Measurements from ENCODE around the gene TESK1. TPM values are rescaled to one million over a fixed set of nuclear protein-coding genes. Genes with fewer than 3 reads are reported as not detected.
"Not testable (repeated sequence)": the region's sequence is repeated elsewhere in the genome, so short reads cannot be mapped to it uniquely, and the experiment has no call there.

TESK1 gene
- total RNA-seq, 2 experiments from 2014 or later = 47.9 to 51.6 TPM

GRCh38 chr9:35636135-35636876 lies 31.2 kb downstream of the TESK1 start:
- ChIA-PET POLR2A (no interaction called here), CTCF (no interaction called here)

DNA sequence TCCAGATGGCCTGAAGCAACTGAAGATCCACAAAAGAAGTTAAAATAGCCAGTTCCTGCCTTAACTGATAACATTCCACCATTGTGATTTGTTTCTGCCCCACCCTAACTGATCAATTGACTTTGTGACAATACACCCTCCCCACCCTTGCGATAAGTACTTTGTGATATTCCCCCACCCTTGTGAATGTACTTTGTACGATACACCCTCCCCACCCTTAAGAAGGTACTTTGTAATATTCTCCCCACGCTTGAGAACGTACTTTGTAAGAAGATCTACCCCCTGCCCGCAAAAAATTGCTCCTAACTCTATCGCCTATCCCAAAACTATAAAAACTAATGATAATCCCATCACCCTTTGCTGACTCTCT lies 31.8 kb downstream of the TESK1 start:
- CTCF ChIA-PET, POLR2A ChIA-PET: not testable (repeated sequence)

- POLR2A ChIA-PET = not testable (repeated sequence)
- CTCF ChIA-PET = interaction anchor here (0.6 kb wide), 1 partner anchor 10 kb away, joined by 3 read pairs; no protein-coding TSS in a partner anchor
These were observed 32.4 kb downstream of the TESK1 start for GRCh38 chr9:35637427-35637955.

DNA sequence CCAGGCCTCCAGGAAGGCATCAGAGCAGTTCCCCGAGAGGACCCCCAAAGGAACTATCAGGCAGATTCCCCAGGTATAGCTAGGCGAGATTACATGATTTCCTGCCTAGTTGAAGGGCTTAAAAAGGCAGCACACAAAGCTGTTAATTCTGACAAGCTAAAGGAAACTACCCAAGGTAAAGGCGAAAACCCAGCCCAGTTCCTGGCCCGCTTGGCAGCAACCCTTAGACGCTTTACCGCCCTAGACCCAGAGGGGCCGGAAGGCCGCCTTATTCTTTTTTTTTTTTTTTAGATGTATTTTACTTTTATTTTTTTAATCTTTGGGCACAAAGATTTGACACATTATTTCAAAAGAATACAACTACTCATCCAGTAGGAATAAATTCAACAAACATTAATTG lies 33.7 kb downstream of the TESK1 start:
- CTCF ChIA-PET = not testable (repeated sequence)
- POLR2A ChIA-PET = interaction anchor here (1.3 kb wide), 1 partner anchor 11 kb away, joined by 4 read pairs; no protein-coding TSS in a partner anchor

GRCh38 chr9:35639225-35639624 lies 34.2 kb downstream of the TESK1 start:
- CTCF ChIA-PET = not testable (repeated sequence)
- POLR2A ChIA-PET = interaction anchor here (1.3 kb wide), 1 partner anchor 11 kb away, joined by 4 read pairs; no protein-coding TSS in a partner anchor

DNA sequence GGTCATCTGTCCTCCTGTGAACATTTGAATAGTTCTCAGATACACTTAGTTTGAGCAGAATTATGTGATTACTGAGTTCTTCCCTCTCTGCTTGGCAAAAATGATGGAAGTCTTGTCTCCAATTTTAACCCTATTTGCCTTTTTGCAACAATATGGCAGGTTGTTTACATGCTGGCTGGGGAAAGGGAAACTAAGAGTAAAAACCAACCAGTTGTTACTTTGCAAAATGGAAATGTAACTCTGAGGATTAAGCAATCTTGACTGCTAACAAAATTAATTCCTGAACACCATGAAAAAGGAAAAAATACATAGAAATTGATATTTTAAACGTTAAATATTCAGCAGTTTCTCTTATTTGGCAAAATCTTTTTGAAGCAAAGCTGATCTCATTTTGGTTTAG lies 34.6 kb downstream of the TESK1 start:
- POLR2A ChIA-PET = interaction anchor here (1.3 kb wide), 1 partner anchor 11 kb away, joined by 4 read pairs; no protein-coding TSS in a partner anchor

GRCh38 chr9:35640431-35640830 lies 35.4 kb downstream of the TESK1 start:
- POLR2A ChIA-PET = interaction anchor here (1.3 kb wide), 1 partner anchor 10 kb away, joined by 4 read pairs; no protein-coding TSS in a partner anchor
- CTCF ChIA-PET = not testable (repeated sequence)

More for the DNA sequence above, 34.6 kb downstream of the TESK1 start:
- CTCF ChIA-PET = no interaction called here

GRCh38 chr9:35641478-35641877 lies 36.4 kb downstream of the TESK1 start:
- POLR2A ChIA-PET, CTCF ChIA-PET: not testable (repeated sequence)

DNA sequence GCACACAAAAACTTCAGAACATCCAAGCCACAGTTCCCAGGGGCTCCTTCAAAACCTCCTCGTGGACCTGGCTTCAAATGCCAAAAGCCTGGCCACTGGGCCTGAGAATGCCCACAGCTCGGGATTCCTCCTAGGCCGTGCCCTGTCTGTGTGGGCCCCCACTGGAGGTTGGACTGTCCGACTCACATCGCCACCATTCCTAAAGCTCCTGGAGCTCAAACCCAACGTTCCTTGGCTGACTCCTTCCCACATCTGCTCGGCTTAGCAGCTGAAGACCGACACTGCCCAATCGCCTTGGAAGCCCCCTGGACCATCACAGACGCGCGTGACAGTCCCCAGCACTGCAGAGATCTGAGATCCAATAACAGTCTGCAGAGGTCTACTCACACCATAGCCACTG lies 38.0 kb downstream of the TESK1 start:
- POLR2A ChIA-PET = no interaction called here
- CTCF ChIA-PET = interaction anchor here (0.9 kb wide), 1 partner anchor 15 kb away, joined by 4 read pairs; the partner anchor contains the start of gene CCDC107

DNA sequence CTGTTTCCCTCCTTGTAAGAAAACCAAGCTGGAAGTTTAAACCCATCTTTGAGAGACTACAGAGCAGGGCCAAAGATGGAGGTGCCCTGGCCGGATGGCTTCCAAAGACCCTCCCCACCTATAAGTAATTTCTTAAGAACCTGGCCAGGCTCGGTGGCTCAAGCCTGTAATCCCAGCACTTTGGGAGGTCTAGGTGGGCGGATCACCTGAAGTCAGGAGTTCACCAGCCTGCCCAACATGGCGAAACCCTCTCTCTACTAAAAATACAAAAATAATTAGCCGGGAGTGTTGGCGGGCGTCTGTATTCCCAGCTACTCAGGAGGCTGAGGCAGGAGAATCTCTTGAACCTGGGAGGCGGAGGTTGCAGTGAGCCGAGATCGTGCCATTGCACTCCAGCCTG lies 40.7 kb downstream of the TESK1 start:
- ChIA-PET POLR2A (interaction anchor here (2.6 kb wide), 1 partner anchor 12 kb away, joined by 30 read pairs; the partner anchor contains the start of genes CCDC107 and RMRP), CTCF (interaction anchor here (1.1 to 4.7 kb wide), 10 partner anchors 11 to 82 kb away, joined by 3 to 49 read pairs (median 9); partner anchors contain the start of genes CCDC107, CD72 and RMRP)

DNA sequence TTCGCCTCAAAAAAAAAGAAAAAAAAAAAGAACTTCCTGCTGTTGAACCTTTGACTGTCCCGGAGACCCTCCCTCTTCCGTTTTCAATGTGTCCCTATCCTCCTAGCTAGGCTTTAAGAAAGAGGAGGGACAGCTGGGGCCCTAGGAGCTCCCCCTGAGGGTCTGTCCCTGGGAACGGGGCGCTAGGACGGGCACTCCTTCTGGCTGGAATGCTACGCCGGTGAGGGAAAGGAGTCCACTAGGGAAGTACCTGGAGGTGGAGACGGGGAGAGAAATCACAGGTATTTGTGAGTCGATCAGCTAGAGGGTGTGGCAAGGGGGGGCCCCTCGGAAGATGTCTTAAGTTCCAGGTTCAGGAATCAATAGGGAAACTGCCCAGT lies 41.1 kb downstream of the TESK1 start:
- CTCF ChIA-PET = interaction anchor here (0.6 to 4.7 kb wide), 11 partner anchors 11 to 82 kb away, joined by 3 to 49 read pairs (median 8); partner anchors contain the start of genes CCDC107, CD72 and RMRP
- POLR2A ChIA-PET = interaction anchor here (1.0 to 2.6 kb wide), 2 partner anchors 11 to 83 kb away, joined by 3 to 30 read pairs; partner anchors contain the start of genes CCDC107 and RMRP

- ChIA-PET POLR2A (interaction anchor here (0.6 to 2.6 kb wide), 9 partner anchors 11 to 541 kb away, joined by 3 to 30 read pairs (median 4); partner anchors contain the start of genes CCDC107 and RMRP), CTCF (interaction anchor here (0.6 to 4.7 kb wide), 24 partner anchors 9 to 144 kb away, joined by 3 to 49 read pairs (median 4); partner anchors contain the start of genes CCDC107, CD72, CREB3 and RMRP)
These were observed 41.6 kb downstream of the TESK1 start for GRCh38 chr9:35646533-35647265.

DNA sequence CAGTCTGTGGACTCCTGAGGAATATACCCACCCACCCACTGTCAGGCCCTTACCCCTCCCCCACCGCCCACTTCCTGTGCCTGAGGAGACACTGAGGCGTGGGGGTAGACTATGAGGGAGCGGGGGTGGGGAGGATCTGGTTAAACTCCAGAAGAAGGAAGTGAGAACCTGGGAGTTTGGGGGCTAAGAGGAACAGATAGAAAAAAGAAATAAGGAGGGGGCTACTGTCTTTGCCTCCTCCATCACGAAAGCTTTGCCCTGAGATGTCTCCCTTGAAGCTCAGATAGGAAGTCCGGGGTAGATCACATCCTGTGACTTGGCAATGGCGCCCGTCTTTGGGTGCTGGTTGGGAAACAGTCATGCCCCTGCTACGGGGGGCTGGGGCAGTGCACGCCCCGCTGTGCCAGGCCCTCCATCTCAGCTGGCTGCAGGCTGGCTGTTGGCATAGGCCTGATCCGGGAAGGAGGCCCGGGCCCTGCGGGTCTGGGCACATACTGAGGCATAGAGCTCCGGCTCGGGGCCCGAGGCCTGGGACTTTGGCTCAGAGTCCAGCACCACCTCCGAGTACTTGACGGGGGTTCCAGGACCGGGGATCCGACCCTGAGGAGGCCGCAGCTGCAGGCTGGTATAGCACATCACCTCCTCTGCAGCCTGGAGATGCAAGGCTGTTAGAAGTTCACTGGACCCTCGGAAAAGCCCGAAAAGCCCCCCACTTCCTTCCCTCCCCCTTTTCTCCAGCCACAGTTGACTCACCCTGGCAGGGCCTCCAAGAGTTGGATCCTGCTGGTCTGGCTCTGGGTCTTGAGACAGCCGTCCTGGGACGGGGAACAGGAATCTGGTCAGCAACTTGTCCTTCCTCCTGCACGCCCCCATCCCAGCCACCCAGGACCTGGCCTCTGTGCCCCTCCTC lies 44.6 kb downstream of the TESK1 start:
- ChIA-PET POLR2A (interaction anchor here (0.7 to 2.2 kb wide), 5 partner anchors 8 to 165 kb away, joined by 4 to 17 read pairs (median 6); partner anchors contain the start of genes CCDC107 and RMRP), CTCF (interaction anchor here (0.8 to 1.7 kb wide), 8 partner anchors 8 to 107 kb away, joined by 3 to 10 read pairs (median 5); partner anchors contain the start of genes ARHGEF39, CCDC107, CREB3 and RMRP)

DNA sequence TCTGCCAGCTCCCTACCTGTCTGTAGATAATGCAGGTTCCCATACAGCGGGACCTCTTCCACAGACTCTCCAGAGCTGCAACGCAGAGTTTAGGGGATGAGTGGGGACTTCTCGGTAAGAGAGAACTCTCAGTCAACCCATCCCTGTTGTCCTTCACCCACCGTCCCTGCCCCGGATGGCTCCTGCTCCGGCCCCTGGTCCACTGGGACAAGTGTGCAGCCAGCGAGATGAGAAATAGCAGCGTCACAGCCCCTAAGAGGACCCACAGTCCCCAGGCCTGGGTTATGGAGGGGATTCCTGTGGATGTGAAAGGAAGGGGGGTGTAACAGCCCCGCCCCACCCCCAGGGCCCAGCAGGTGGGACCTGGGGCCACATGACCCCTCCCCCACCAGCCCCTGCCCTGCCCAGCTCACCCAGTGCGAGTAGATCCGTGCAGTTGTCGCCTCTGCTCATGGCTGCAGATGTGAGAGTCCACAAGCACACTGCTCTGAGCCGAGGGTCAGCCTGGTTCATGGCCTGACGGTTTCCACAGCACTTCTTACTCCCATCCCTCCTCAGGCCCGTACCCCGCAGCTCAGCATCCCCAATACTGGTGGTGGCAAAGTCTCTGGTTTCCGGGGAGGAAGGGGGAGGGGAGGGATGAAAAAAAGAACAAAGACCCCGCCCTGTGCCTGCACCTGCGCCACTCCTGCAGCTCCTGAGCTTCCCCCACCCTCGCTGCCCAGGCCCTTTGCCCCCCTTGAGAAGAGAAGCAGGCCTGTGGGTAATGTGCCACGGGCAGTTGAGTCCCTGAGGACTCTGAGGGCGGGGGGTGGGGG lies 45.5 kb downstream of the TESK1 start, which contains the start of gene SIT1:
Gene SIT1 (minus strand): TSS at position 591 of the 818 bp plus-strand sequence. CDS start 78 bp downstream, at position 513.
- ChIA-PET POLR2A (interaction anchor here (0.6 to 2.2 kb wide), 7 partner anchors 8 to 571 kb away, joined by 3 to 17 read pairs (median 5); partner anchors contain the start of genes CCDC107, FANCG and RMRP), CTCF (interaction anchor here (0.8 to 1.5 kb wide), 5 partner anchors 14 to 82 kb away, joined by 3 to 9 read pairs (median 4); partner anchors contain the start of genes ARHGEF39, CREB3 and TLN1)

DNA sequence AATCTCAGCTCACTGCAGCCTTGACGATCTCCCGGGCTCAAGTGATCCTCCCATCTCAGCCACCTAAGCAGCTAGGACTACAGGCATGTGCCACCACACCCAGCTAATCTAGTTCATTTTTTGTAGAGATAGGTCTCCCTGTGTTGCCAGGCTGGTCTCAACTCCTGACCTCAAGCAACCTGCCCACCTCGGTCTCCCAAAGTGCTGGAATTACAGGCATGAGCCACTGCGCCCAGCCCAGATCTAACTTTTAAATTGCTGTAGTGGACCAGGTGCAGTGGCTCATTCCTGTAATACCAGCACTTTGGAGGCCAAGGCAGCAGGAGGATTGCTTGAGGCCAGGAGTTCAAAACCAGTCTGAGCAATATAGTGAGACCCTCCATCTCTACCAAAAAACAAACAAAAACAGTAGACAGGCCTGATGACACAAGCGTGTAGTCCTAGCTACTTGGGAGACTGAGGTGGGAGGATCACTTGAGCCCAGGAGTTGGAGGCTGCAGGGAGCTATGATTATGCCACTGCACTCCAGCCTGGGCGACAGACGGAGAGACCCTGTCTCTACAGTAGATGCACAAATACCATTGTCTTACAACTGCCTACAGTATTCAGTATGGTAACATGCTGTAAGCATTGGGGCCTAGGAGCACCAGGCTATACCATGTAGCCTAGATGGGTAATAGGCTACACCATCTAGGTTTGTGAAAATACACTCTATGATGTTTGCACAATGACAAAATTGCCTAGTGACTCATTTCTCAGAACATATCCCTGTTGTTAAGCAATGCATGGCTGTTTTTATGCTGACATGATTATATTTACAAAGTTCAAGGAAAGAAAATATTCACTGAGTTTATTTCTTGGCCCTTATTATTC lies 47.1 kb downstream of the TESK1 start:
- CTCF ChIA-PET = interaction anchor here (1.2 kb wide), 1 partner anchor 7 kb away, joined by 3 read pairs; no protein-coding TSS in a partner anchor
- POLR2A ChIA-PET = interaction anchor here (0.7 kb wide), 1 partner anchor 48 kb away, joined by 3 read pairs; no protein-coding TSS in a partner anchor

DNA sequence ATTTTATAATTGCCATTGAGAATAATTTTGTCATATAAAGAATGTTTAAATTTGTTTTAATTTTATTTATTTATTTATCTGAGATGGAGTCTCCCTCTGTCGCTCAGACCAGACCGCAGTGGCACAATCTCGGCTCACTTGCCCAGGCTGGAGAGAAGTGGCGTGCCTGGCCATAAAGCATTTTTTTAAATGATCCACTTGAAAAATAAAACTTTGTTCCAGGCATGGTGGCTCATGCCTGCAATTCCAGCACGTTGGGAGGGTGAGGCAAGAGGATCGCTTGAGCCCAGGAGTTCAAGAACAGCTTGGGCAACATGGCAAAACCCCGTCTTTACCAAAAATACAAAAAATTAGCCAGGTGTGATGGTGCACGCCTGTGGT lies 47.8 kb downstream of the TESK1 start:
- ChIA-PET POLR2A (no interaction called here), CTCF (interaction anchor here (1.2 kb wide), 1 partner anchor 8 kb away, joined by 3 read pairs; no protein-coding TSS in a partner anchor)

All from activated CD8-positive, alpha-beta memory T cell treated with anti-CD3 and anti-CD28 coated beads for 36 hours (primary cell).